Measurements from ENCODE around the gene COX4I2.
A peak's percentile ranks its signal among the peaks of the same experiment; 100 is the strongest.
"Not testable (repeated sequence)": the region's sequence is repeated elsewhere in the genome, so short reads cannot be mapped to it uniquely, and the experiment has no call there.

COX4I2 gene

DNA sequence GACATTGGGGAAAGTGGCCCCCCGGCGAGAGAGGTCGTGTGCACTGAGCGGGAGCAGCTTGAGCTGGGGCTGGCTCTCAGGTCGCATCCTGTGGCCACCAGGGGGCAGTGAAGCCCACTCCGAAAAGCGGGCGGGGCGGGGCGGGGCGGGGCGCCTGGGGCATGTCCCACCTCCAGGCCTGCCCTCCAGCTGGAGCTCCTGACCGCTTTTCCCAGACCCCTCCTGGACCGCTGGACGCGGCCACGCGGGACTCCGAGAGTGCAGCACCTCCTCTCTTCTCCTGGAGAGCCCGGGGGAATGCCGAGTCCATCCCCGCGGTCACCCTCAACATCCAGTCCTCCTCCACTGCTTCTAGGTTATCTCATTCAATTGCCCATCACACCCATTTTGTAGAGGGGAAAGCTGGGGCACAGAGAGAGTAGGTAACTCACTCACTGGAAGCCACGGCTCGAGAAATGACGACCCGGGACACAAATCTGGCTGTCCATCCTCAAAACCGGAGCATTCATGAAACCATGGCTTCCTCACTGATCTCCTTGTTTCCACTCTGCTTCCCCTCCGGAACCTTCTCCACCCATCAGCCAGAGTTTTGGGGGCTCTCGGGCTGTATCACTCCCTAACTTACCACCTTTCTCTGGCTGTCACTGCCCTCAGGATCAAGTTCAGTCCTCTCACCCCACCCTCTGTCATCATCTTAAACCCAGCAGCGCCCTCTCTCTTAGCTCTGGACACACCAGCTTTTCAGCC is 24.1 kb downstream of the COX4I2 start:
- DNase-seq = peak; percentile 56 to 87 (median 78)

DNA sequence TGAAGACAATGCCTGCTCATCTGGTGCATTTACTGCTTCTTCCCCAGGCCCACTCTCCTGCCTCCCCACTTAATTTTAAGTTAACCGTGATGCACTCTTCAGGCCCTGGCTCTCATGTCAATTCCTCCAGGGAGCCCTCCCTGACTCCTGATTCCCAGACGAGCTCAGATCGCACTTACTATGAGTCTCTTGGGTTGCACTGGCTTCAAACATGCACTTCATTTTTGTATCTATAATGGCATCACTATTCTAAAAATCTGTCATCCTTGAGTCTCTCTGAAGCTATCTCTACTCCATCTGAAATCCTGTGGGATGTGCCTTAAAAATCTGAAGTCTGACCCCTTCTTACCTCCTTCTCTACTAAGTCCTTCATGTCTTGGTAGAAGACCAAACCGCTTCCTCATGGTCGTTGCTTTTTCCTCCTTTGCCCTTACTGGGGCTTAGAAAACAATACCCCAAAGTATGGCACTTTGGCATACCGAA is 24.7 kb downstream of the COX4I2 start:
- no peak for DNase-seq

DNA sequence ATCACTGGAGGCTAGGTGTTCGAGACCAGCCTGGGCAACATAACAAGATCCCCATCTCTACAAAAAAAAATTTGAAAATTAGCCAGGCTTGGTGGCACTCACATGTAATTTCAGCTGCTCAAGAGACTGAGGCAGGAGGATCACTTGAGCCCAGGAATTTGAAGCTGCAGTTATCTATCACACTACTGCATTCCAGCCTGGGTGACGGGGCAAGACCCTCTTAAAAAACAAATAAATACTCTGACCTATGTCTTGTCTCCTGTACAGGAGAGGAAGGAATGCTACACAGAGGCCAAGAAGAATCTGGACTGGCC is 25.8 kb downstream of the COX4I2 start:
- no peak for DNase-seq

DNA sequence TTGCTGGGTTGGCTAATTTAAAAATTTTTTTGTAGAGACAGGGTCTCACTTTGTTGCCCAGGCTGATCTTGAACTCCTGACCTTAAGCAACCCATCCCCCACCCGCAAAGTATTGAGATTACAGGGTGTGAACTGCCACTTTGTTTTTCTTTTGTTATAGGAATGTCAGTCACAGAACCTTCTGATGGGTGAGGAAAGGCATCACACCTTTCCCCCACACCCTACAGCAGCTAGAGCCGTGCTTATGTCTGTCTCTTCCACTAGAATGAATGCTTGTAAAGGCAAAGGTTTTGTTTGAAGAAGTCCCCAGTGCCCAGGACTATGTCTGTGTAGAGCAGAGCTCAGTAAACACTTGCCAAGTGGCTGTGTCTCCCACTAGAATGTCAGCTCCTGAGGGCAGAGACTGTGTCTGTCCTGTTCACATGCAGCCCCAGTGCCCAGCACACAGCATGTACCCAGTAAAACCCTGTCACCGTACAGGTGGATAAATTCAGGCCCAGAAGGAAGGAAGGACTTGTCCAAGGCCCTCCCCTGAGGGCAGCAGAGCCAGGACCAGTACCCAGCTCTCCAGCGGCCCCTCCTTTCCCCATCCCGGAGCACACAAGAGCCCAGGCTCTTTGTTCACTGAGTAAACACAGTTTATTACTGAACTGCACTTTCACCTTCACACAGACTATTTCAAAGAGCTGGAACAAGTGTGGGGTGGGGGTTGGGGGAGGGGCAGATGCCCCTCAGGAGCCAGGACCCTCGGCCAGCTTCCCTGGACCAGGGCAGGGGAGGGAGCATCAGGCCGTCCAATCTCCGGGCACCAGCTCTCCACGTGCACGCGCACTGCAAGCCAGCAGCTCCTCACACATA is 26.4 kb downstream of the COX4I2 start:
- DNase-seq = no peak

DNA sequence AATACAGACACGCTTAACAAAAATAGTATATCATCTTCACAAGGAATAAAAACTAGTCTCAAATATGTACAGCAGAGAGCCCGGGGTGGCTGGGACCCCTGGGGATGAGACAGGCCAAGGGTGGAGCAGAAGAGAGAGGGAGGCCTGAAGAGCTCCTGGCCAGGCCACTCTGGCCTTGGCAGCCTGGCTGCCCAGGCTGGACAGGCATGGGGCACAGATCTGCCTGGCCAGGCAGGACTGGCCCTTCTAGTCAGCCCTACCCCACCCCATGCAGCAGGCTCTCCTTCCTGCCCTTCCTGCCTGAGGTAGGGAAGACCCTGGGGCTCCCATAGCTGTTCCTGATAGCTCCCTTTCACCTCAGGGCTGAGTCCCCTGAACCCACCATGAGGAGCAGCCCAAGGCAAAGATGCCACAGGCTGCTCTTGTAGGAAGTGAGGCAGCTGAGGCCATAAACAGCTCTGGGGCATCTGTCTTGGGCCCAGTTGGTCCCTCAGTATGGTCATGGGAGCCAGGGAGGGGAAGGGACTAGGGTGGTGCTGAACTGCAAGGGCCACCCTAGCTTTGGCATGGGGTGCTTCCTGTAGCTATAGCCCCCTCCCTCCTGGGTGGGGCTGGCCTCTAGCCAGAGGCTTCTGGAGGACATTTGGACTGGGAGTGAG is 27.1 kb downstream of the COX4I2 start:
- no peak for DNase-seq

DNA sequence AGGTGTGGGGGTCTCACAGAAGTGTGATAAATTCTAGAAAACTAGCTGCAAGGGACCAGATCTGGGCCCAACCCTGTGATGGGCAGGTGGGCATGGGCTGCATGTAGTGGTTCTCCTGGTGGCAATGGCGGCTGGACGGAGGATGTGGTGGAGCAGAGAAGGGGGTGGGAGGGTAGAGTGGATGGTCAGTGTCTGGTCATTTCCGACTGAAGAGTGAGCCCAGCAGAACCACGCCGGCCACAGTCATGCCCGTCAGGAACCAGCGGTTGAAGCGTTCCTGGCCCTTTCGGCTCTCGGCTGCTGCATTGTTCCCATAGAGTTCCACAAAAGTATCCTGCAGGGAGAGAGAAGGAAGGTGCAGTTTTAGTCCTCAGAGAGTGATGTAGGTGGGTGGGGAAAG is 28.0 kb downstream of the COX4I2 start:
- no peak for DNase-seq

DNA sequence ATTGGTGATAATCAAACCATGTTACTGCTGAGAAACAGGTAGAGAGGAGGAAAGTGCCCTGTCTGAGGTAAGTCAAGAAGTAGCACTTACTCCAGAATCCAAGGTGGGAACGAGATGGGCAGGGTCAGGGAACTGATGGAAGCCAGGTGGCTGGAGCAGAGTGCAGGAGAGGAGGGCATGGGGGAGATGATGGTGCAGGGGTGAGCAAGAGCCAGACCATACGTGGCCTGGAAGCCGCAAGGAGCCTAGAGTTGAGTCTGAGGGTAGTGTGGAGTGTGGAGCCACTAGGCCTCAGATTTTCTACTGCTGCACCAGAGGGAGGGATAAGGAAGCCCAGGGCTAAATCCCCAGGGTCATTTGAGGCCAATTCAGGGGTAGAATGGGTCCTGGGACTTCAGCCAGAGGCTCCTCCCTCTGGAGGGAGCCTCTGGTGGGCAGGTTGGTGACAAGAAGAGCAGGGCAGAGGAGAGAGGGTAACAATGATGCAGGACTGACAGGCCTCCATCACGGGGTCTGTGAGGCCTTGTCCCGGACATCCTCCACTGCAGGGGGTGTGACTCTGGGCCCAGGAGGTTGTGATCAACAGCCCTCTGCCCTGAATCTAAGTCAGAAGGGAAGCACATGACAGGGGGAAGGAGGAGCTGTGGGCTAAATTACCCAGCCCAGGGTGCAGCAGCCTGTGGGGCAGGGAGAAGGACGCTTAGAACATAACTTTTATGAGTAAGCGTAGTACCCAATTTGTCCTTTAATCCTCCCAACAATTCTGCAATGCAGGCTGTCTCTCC is 28.7 kb downstream of the COX4I2 start:
- no peak for DNase-seq

DNA sequence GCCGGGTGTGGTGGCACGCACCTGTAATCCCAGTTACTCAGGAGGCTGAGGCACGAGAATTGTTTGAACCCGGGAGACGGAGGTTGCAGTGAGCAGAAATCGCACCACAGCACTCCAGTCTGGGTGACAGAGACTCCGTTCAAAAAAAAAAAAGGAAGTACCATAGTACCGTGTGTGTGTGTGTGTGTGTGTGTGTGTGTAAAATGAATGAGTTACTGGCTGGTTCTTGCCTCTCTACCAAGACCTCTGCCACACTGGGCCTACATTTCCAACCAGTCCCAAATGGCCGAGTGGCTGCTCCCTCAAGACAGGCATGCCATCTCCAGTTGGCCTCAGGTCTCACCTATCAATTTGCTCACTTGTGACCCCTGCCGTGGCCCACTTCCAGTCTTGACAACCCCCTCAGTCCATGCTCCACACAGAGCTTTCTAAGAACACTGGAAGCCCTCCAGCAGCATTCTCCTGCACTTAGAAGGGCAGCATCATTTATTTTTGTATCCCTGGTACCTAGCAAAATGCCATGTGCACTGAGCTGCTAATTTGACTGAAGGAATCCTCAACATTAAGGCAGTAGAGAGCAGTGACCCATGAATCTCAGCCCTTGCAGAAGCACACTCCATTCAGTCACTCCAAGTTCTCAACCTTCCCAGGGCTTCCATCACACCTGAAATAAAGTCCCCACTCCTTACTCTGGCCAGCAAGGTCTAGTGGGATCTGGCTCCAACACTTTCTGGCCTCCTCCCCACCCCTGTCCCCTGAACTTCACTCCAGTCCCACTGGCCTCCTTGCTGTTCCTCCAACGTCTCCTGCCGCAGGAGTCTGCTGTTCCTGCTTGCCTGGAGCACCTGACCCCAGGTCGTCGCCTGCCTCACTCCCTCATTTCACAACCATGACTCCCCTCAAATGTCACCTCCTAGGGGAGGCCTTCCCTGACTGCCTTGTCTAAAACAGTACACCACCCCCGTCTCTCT is 29.9 kb downstream of the COX4I2 start:
- peak in 1 of 6 experiments; percentile 5 for DNase-seq

DNA sequence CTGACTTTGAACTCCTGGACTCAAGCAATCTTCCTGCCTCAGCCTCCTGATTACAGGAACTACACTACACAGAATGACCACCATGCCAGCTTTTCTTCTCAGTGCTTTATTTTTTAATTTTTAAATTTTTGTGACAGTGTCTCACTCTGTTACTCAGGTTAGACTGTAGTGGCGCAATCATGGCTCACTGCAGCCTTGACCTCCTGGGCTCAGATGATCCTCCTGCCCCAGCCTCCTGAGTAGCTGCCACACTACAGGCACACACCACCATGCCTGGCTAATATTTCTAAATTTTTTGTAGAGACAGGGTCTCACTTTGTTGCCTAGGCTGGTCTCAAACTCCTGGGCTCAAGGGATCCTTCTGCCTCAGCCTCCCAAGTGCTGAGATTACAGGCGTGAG is 31.2 kb downstream of the COX4I2 start:
- not testable (repeated sequence) for DNase-seq

DNA sequence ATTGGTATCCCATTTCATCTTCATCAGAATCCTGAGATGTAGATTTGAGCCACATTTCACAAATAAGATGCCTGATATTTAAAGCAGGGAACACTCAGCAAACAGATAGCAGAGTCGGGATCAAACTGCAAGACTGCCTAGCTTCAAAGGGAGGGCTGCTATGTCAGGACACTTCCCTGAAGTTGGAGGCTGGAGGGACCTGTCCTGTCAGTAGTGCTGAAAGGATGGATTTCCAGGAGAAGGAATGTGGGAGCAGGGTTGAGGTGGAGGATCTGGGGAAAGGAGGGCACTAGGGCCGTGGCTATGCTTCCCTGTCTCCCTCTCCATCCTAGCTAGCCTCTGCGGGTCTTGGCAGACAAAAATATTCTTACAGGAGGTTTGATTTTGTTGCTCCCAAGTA is 32.2 kb downstream of the COX4I2 start:
- no peak for DNase-seq

DNA sequence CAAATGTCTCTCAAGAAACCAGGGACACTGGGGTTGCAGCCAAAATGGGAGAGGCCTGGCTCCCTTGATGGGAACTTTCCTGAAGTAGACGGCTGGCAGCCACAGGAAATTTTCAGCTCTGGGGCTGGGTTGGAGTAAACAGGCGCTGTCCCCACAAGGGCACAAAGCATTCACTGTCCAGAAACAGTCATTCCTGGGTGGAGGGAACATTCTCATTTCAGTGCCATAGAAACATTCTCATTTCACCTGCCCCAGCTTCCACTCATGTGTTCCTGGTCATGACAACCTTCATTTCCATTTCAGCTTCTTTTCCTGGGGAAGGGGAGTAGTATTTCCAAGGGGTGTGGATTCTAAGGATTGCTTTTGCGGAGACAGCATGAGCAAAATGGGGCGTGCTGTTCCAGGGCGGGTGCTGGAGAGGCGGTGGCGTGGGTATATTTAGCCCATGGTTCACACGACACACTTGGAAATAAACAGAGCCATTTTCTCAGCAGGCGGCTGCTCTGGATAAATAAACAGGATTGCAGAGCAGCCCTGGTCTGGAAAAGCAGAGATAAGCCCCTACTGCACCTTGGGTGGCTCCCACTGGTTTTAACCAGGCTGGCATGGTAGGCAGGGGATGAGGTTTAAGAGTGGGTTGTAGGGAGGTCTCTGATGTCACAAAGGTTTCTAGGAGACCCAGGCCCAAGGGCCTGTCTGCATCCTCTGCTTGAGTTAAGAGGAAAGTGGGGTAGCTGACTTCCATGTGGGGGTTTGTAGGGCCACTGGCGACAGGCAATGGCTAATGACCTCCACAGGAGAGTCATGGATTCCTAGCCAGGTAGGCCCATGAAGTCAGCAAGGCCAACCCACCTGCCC is 32.9 kb downstream of the COX4I2 start:
- no peak for DNase-seq

DNA sequence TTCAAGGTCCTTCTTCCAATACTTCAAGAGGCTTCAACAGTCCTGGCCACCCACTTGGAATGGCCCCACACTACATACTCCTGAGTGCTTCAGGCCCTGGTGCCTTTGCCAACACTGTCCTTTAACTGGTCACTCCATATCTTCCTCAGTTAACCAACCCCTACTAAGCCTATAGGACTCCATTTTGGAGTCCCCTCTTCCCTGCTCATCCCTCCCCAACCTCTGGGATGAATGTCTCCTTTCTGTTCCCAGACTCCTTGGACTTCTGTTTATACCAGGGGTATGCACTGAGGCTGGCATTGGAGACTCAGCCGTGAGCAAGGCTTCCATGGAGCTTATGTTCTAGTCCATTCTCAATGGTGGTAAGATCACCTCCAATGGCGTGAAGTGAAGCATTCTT is 33.6 kb downstream of the COX4I2 start:
- DNase-seq = no peak

DNA sequence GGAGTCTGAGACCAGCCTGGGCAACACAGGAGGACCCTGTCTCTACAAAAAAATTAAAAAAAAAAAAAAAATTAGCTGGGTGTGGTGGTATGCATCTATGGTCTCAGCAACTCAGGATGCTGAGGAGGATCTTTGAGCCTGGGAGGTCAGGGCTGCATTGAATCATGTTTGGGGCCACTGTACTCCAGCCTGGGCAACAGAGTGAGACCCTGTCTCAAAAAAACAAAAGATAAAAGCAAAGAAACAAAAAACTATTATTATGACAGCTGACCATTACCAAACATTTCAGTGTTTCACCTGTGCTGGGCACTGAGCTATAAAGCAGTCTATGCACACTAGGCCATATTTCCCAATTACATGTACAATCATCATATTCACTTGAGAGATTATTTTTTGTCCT is 35.7 kb downstream of the COX4I2 start:
- DNase-seq = no peak

DNA sequence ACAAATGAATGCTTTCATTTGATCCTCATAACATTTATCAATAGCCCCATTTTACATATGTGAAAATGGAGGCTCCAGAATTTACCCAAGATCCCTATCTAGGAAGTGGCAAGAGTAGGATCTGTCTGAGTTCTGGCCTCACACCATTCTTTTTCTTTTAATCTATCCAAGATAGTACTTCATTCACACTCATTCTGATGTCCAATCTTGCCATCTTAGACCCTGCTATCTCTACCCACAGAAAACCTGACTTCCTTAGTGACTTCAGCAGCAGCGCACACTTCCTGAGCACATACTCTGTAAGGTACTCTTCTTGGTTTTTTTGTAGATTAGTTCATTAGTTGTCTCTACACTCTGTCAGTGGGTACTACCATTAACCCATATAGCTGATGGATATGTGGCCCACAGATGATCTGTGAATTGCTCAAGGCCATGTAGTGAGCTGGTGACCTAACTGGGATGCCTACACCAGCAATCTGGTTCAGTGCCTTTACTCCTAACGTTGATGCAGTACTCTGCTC is 36.3 kb downstream of the COX4I2 start:
- no peak for DNase-seq

DNA sequence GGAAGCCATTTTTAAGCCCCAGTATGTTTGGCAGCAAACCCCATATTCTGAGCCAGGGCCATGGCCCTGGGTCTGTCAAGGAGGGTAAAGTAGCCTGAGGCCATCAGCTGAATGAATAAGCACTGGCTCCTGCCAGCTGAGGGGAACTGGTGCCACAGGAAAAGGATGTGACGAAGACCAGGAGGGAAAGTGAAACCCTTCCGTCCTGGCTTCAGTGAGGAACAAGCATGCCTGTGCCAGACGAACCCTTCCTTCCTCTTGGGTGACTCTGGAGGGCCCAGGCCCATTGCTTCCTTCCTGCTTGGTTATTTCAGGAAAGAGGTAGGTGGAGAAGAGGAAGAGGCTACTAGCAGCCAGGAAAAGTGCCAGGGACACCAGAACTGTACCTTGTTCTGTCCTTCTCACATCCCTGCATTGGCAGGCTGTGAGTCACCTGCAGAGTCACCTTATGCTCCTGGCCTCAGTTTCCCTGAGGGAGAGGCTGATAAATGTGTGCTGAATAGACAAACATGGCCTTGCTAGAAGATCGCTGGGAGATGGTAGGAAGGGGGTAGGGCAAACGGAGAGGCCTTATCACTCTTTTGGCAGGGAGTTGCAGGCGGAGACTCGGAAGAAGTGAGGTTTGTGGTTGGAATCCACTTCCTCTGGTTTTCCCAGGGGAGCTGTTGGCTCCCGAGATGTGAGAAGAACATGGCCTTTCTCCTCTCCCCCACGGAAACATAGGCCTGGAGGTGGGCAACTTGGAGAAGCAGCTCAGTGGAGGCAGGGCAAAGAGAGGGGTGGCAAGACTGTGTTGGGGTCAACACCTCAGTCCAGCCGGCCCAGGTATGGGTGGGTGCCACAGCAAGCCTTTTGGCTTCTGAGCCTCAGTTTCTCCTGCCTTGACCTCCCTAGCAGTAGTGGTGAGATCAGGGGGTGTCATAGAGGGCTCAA is 37.4 kb downstream of the COX4I2 start:
- peak; percentile 17 to 55 (median 38) for DNase-seq

DNA sequence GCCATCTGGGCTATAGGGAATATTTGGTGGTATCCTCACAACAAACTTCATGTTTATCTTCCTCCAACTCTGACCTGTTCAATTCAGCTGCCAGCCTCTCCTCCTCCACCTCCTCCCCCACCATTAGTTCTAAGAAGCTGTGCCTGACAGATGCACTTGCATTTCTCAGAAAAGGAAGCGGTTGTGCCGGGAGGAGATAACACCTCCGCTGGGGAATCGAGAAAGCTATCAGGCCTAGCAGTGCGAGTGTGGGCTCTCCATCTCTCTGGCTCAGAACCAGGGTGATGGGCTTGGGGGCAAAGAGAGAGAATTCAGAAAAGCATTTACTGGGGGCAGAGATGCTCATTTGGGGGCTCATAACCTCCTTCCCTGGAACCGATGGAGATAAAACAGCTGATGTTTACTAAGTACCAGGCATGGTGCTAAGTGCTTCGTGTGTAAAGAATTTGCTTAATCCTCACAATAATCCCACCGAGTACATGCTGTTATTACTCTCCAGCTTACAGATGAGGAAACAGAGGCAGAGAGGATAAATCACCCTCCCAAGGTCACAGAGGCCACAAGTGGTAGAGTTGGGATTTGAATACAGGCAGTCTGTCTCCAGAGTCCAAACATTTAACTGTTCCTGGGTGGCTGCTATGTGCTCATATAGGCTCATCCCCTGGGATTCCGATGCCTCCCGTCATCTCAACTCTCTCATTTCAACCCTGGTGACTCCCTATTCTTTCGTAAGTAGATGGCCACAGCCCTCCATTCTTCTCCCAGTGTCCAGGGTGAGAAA is 38.3 kb downstream of the COX4I2 start:
- DNase-seq = peak in 4 of 6 experiments; percentile 15 to 62 (median 52)

DNA sequence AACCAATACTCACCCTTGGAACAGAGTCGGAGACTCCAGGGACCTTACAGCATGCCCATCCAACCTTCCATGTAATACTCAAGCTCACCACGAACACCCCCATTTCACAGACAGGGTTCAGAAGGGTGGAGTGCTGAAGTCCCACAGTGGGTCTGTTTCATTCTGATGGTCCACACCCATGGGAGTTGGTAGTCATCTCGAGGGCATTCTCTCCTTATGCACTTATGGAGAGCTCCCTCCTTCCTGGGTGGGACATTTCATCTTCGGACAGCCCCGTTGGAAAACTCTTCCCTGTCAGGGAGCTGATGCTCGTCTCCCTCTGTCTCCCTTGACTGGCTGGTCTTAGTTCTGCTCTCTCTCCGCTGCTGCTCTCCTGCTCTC is 38.9 kb downstream of the COX4I2 start:
- DNase-seq = no peak

DNA sequence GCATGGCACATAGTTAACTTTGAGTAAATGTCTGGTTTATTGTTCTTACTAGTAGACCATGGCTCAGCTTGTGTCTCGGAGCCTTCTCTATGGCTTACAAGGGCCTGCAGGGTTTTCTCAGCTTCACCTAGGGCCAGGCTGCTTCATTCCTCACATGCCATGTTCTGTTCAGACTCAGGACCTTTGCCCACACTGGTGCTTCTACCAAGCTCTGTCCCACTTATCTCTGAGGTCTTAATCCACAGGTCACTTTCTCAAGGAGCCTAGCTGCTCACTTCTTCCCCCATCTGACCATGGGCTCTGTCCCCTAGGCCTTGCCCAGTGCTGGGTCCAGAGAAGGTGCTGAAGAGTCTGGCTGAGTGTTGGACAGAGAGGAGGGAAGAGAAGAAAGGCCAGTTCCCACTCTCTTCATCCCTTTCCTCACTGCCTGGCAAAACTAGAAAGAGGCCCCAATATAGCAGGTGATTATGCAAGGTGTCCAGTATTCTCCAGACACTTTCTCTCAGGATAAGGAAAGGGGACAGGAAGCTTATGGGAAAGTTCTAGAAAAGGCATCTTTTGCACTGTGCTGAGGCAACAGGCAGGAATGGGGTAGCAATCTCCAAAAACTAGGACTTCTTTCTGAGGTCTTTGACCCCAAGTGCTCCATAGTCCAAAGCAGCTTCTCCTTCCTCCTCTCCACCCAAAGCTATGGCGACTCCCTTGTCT is 40.0 kb downstream of the COX4I2 start:
- no peak for DNase-seq

Measured in stimulated activated naive CD4-positive, alpha-beta T cell (primary cell).